ENCODE results near the gene TOGARAM2.
"Not testable (repeated sequence)": the region's sequence is repeated elsewhere in the genome, so short reads cannot be mapped to it uniquely, and the experiment has no call there.

Gene TOGARAM2

GRCh38 chr2:29072251-29072650 is 91.2 kb downstream of the TOGARAM2 start:
- no peak for DNase-seq (ENCODE audit: low read depth, low spot score)

DNA sequence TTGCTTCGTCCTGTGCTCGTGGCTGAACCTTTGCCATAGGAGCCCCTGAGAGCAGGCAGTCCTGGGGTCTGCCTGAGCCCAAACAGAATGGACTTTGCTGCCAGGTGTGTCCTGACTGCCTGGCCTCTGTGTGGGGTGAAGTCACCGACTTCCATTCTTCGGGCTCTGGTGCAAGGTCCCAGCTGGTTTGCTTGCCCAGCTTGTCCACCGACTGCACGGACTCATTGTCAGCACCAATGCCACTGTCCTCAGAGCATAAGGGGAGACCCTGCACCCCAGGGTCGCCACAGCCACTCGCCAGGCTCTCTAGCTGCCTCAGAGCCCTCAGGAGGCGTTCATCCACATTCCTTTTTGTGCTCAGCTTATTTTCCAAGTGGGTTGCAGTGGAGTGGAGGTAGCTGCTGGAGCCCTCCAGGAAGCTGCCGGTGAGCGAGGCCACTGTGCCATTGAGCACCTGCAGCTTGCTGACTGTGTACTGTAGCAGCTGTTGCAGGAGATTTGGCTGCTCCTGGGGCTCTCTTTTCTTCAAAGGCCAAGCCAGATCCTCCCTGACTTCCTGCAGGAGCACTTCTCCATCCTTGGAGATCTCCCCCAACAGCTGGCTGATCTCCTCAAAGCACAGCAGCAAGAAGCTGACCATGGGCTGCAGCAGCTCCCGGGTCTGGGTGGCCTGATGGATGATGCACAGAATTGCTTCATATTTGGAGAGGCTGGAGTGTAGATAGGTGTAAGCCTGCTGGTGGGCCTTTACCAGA is 92.0 kb downstream of the TOGARAM2 start:
- no peak for DNase-seq (ENCODE audit: low read depth, low spot score)

GRCh38 chr2:29073933-29074332 is 92.8 kb downstream of the TOGARAM2 start:
- no peak for DNase-seq (ENCODE audit: low read depth, low spot score)

- DNase-seq (ENCODE audit: low read depth, low spot score), result no peak
These were observed 93.3 kb downstream of the TOGARAM2 start, which contains the start of gene PCARE for GRCh38 chr2:29074411-29074810. Gene PCARE, minus strand, starts transcription at chr2:29074523. Its CDS starts 262 bp downstream, at chr2:29074261.

DNA sequence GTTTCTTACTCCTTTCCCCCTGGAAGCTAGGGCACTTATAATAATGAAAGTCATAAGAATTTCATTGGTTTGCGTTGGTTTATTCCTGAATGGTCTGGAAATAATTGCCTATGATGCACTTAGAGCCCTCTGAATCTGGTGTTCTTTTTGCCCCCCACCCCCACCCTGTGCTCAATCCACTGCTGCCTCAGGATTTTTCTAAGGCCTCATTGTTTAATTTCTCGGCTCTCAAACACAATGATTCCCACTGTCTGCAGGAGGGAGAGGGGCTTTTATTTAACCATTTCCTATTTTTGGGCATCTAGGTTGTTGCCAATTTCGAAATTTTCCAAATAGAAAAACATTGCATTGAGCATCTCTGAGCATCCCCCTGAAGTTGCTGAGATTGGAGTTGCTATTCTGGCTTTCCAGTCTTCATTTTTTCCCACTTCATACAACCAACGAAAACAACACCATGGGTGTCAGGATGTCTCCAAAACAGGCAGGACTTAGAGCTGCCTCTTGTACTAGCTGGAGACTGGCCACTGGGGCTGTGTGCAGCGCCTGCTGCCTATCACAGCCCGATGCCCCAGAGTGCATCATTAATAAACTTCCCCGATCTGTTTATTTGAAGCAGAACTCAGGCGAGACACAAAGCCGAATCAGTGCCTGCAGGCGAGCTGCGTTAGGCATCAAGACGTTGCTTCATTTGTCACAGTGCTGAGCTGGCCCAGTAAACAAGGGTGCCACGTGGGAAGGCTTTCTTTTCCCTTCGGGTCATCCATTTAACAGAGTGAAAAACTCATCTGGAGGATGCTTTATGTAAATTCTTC is 95.0 kb downstream of the TOGARAM2 start:
- DNase-seq (ENCODE audit: low read depth, low spot score), result no peak

GRCh38 chr2:29079887-29080286 is 98.8 kb downstream of the TOGARAM2 start:
- DNase-seq (ENCODE audit: low read depth, low spot score), result no peak

GRCh38 chr2:29080886-29081743 is 100.0 kb downstream of the TOGARAM2 start:
- no peak for DNase-seq (ENCODE audit: low read depth, low spot score)

- DNase-seq (ENCODE audit: low read depth, low spot score), result no peak
These were observed 101.9 kb downstream of the TOGARAM2 start for GRCh38 chr2:29082804-29083495.

GRCh38 chr2:29084554-29084953 is 103.5 kb downstream of the TOGARAM2 start:
- no peak for DNase-seq (ENCODE audit: low read depth, low spot score)

DNA sequence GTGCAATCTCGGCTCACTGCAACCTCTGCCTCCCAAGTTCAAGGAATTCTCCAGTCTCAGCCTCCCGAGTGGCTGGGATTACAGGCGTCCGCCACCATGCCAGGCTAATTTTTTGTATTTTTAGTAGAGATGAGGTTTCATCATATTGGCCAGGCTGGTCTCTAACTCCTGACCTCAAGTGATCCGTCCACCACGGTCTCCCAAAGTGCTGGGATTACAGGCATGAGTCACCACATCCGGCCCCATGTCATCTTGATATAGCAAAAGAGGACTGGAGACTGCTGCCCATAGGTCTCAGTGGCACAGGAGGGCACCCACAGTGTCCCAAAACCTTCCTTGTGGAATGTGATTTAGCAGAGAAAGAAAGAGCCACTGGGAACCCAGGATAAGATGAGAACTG is 109.2 kb downstream of the TOGARAM2 start:
- DNase-seq (ENCODE audit: low read depth, low spot score), result not testable (repeated sequence)

DNA sequence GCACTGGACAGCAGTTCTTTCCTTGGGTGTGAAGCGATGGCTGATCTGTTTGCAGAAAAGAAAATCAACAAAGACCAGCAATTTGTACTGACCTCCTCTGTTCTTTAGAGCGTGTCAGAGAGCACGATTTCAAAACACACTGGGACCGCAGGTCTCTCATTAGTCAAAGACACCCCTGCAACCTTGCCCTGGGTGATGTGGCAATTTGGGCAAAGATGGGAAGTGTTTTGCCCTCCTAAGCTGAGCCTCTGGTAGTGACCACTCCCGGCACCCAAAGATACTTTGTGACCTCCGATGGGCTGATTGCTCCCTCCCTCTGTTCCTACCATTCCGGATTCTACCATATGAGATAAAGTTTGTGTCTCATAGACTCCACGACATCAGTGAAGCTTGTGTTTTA is 115.9 kb downstream of the TOGARAM2 start:
- no peak for DNase-seq (ENCODE audit: low read depth, low spot score)

DNA sequence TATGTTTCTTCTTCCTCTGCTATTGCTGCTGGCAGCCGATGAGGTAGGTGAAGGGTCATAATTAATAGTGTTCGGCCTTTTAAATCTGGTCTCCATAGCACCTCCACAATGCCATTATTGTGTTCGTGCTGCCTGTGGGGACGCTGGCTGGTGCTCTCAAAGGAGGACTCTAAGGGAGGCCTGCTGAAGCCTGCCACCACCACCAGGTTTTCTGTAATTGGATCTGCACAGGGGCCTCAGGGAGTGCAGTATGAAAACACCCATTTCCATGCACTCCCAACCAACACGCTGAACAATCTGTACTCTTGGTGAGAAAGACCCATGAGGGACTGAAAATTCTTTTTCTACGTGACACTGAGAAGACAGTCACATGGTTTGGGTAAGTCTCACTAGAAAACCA is 116.5 kb downstream of the TOGARAM2 start:
- no peak for DNase-seq (ENCODE audit: low read depth, low spot score)

DNA sequence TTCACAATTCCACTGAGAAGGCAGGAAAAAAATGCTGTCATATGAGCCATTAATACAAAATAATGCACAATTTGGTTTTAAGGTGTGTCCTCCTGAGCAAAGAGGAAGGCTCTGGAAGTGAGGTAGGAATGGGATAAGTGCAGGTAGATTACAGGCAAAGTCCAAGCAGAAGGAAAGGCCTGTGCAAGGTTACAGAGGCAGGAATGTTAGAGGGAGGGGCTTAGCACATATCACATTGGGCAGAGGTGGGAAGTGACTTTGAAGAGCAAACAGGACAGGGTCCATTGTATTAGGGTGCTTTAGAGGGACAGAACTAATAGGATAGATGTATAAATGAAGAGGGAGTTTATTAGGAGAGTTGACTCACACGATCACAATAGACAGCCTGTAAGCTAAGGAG is 119.5 kb downstream of the TOGARAM2 start:
- no peak for DNase-seq (ENCODE audit: low read depth, low spot score)
